ENCODE results near the gene PAQR5.

Gene PAQR5

DNA sequence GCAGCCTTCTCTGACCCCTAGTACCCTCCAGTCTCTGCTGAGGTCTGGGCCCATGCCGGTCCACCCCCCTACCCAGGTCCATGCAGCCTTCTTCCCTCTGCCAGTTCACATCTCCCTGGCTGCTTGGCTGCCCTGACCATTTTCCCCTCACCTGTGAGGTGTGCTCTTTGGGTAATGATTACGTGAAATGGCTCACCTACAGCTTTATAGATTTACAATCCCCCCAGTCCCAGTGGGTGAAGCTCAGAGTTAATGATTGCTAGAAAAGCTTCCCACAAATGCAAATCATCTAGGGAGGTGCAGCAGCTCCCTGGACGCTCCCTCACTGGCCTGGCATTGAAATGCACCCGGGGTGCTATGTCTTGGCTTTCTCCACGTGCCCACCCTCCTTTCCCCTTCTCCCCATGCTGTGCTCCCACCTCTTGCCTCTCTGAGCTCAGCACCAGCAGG is 18.7 kb downstream of the PAQR5 start:
- Histone ChIP-seq H3K79me2 (ENCODE audit: insufficient read depth, low read length) (no peaks in the 10 kb centered on the region), H4K20me1 (ENCODE audit: low read depth, low read length) (no peaks in the 10 kb centered on the region), H3K36me3 (ENCODE audit: low read length) (no peaks in the 10 kb centered on the region), H3K9me3 (ENCODE audit: insufficient read depth, low read length) (no peaks in the 10 kb centered on the region), H3K27me3 (ENCODE audit: low read length) (no peaks in the 10 kb centered on the region), H3K9me2 (replicated peaks; ENCODE audit: insufficient read depth, low read length) (no peaks in the 10 kb centered on the region), H3F3A (ENCODE audit: insufficient read depth) (no peaks in the 10 kb centered on the region), H3K27ac (ENCODE audit: low read depth, low read length) (no peak overlapping the region), H2AFZ (ENCODE audit: low read depth, low read length, severe bottlenecking) (no peak overlapping the region), H3K4me3 (ENCODE audit: insufficient read depth, low read length, poor library complexity, severe bottlenecking) (no peak overlapping the region), H3K4me2 (ENCODE audit: low read depth, low read length, poor library complexity, severe bottlenecking) (no peak overlapping the region), H3K9ac (ENCODE audit: low read length) (no peak overlapping the region)
- no peak for TF ChIP-seq EZH2phosphoT487 (conservative IDR thresholded peaks at IDR 0.05; ENCODE audit: low read length)
- TF ChIP-seq, protein P1, sequence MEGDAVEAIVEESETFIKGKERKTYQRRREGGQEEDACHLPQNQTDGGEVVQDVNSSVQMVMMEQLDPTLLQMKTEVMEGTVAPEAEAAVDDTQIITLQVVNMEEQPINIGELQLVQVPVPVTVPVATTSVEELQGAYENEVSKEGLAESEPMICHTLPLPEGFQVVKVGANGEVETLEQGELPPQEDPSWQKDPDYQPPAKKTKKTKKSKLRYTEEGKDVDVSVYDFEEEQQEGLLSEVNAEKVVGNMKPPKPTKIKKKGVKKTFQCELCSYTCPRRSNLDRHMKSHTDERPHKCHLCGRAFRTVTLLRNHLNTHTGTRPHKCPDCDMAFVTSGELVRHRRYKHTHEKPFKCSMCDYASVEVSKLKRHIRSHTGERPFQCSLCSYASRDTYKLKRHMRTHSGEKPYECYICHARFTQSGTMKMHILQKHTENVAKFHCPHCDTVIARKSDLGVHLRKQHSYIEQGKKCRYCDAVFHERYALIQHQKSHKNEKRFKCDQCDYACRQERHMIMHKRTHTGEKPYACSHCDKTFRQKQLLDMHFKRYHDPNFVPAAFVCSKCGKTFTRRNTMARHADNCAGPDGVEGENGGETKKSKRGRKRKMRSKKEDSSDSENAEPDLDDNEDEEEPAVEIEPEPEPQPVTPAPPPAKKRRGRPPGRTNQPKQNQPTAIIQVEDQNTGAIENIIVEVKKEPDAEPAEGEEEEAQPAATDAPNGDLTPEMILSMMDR (IDR thresholded peaks at IDR 0.05; ENCODE audit: insufficient read depth, low read length, poor library complexity, severe bottlenecking) = no peak

DNA sequence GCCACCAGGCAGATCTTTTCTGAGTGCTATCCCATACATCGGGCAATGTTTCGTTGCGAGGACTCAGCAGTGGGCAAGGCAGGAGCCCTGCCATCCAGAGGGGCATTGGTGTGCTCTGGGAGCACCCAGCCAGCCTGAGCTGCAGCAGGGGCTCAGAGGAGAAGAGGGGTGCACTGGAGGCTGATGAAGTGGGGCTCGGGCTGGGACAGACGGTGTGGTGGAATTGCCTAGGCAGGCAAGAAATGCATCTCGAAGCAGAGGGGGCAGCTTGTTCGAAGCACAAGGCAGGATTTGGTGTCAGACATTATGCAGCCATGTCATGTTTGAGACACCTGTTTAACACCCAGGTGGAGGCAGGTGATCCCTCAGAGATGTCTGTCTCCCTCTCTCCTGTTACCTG is 19.3 kb downstream of the PAQR5 start:
- Histone ChIP-seq H3K36me3 (ENCODE audit: low read length) (no peaks in the 10 kb centered on the region), H4K20me1 (ENCODE audit: low read depth, low read length) (no peaks in the 10 kb centered on the region), H2AFZ (ENCODE audit: low read depth, low read length, severe bottlenecking) (no peak overlapping the region), H3K79me2 (ENCODE audit: insufficient read depth, low read length) (no peaks in the 10 kb centered on the region), H3K4me2 (ENCODE audit: low read depth, low read length, poor library complexity, severe bottlenecking) (no peak overlapping the region), H3K9me3 (ENCODE audit: insufficient read depth, low read length) (no peaks in the 10 kb centered on the region), H3K4me3 (ENCODE audit: insufficient read depth, low read length, poor library complexity, severe bottlenecking) (no peak overlapping the region), H3K27me3 (ENCODE audit: low read length) (no peaks in the 10 kb centered on the region), H3K27ac (ENCODE audit: low read depth, low read length) (no peak overlapping the region), H3F3A (ENCODE audit: insufficient read depth) (no peaks in the 10 kb centered on the region), H3K9me2 (replicated peaks; ENCODE audit: insufficient read depth, low read length) (no peaks in the 10 kb centered on the region), H3K9ac (ENCODE audit: low read length) (no peak overlapping the region)
- TF ChIP-seq EZH2phosphoT487 (conservative IDR thresholded peaks at IDR 0.05; ENCODE audit: low read length) = no peak
- TF ChIP-seq, protein P1 (IDR thresholded peaks at IDR 0.05; ENCODE audit: insufficient read depth, low read length, poor library complexity, severe bottlenecking) = no peak

DNA sequence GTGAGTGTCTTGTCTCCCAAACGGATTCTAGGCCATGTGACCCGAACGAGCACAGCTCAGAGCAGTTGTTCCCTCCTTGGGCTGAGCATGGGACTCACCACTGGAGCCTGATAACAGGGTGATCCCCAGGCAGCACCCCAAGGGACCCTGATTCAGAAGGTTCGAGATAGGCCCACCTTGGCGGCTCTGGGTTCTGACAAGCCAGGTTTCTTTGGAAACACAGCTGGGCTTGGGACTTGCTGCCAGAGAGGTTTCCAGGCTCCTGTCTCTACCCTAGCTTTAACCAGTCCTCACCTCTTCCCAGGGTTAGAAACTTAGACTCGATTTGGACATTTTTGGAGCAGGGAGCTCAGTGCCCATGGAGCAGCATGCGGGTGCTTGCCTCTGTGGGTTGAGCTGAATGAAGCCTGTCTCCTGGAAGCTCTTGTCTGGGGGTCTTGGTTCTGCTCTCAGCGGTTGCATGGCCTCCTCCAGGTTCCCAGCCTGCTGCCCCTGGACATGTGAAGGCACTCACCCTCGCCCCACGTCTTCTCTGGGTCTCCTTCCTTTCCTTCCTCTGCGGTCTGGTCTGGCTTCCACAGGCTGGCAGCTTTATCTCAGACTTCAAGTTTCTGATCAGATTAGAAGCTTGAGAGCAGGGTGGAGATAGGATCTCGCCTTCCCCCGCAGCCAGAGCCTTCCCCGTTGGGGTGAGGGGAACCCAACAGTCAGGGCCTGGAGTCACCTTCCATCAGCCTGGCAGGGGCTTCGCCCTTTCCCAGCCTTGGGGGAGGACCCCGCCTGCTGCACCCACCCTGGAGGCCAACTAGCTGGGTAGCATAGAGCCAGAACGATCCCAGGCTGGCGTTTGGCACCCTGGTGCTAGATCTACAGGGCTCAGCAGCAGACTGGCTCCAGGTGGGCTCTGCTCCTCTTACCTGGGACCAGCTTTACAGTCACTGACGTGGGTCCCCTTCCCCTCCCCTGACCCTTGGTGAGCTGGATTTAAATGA is 21.0 kb downstream of the PAQR5 start:
- Histone ChIP-seq H3K79me2 (ENCODE audit: insufficient read depth, low read length) (no peaks in the 10 kb centered on the region), H3K36me3 (ENCODE audit: low read length) (no peaks in the 10 kb centered on the region), H3K9me3 (ENCODE audit: insufficient read depth, low read length) (no peaks in the 10 kb centered on the region), H3K9me2 (replicated peaks; ENCODE audit: insufficient read depth, low read length) (no peaks in the 10 kb centered on the region), H3K4me2 (ENCODE audit: low read depth, low read length, poor library complexity, severe bottlenecking) (no peak overlapping the region), H3K27ac (ENCODE audit: low read depth, low read length) (no peak overlapping the region), H3K27me3 (ENCODE audit: low read length) (no peaks in the 10 kb centered on the region), H4K20me1 (ENCODE audit: low read depth, low read length) (no peaks in the 10 kb centered on the region), H3K9ac (ENCODE audit: low read length) (no peak overlapping the region), H3K4me3 (ENCODE audit: insufficient read depth, low read length, poor library complexity, severe bottlenecking) (no peak overlapping the region), H3F3A (ENCODE audit: insufficient read depth) (no peaks in the 10 kb centered on the region), H2AFZ (ENCODE audit: low read depth, low read length, severe bottlenecking) (no peak overlapping the region)
- TF ChIP-seq EZH2phosphoT487 (conservative IDR thresholded peaks at IDR 0.05; ENCODE audit: low read length) = no peak
- TF ChIP-seq, protein P1 (IDR thresholded peaks at IDR 0.05; ENCODE audit: insufficient read depth, low read length, poor library complexity, severe bottlenecking) = no peak
